Measurements from ENCODE around the gene AHCYL2. TPM values are rescaled to one million over a fixed set of nuclear protein-coding genes. Genes with fewer than 3 reads are reported as not detected.

Gene AHCYL2
- total RNA-seq, 2 donors from 2014 or later: 13.4 to 16.6 TPM

GRCh38 chr7:129385116-129385515 is 160.3 kb downstream of the AHCYL2 start:
- H3K9me3 ChIP-seq (ENCODE audit: control insufficient read depth, low read length, poor library complexity, severe bottlenecking): no peaks in the 10 kb centered on the region
- H3K27me3 Mint-ChIP-seq: no peaks in the 10 kb centered on the region
- no peak overlapping the region for H3K4me3 Mint-ChIP-seq
- peaks cover 9% of the 10 kb centered on the region for H3K4me1 Mint-ChIP-seq
- H3K27ac Mint-ChIP-seq: no peak overlapping the region
- H3K36me3 Mint-ChIP-seq (ENCODE audit: low read depth): peaks cover 8% of the 10 kb centered on the region
- ATAC-seq (no peak), DNase-seq (no peak)

DNA sequence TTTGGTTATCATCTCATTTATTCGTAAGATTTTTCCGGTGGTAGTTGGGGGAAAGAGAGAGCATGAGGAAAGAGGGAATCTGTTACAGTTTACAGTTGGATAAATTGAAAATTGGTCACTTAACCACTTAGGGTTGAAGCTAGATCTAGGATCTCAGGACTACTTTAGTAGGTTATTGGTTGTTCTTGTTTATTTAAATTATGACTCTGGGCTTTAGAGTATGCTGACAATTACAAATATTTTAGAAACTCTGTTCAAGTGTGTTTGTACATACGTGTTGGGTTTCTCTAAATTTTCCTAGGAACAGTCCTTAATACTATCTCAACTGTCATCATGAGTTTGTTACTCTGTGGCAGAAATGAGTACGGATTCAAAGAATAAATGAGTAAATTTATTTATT is 160.8 kb downstream of the AHCYL2 start:
- ATAC-seq (no peak), DNase-seq (no peak)
- H3K9me3 ChIP-seq (ENCODE audit: control insufficient read depth, low read length, poor library complexity, severe bottlenecking): no peaks in the 10 kb centered on the region
- H3K4me1 Mint-ChIP-seq: peaks cover 9% of the 10 kb centered on the region
- no peak overlapping the region for H3K27ac Mint-ChIP-seq
- no peak overlapping the region for H3K4me3 Mint-ChIP-seq
- H3K36me3 Mint-ChIP-seq (ENCODE audit: low read depth): peaks cover 8% of the 10 kb centered on the region
- no peaks in the 10 kb centered on the region for H3K27me3 Mint-ChIP-seq

DNA sequence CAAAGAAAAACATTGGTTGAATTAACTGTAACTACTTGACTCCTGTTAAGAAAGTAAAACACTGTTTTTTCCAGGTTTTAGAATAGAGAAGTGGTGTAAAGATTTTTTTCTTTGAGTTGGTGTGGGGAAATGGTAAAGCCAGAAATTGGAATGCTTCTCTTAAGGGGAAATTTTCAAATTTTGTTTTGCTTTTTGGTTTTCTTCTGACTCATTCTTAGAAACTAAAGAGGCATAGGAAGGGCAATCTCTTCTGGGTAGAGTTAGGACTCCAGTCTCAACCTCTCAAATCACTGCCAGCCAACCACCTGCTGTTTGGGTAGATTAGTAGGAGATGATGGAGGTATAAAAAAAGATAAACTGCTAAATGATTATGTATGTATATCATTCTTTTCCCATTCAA is 161.7 kb downstream of the AHCYL2 start:
- H3K27me3 Mint-ChIP-seq: no peaks in the 10 kb centered on the region
- H3K4me3 Mint-ChIP-seq: no peak overlapping the region
- H3K4me1 Mint-ChIP-seq: peaks cover 9% of the 10 kb centered on the region
- H3K27ac Mint-ChIP-seq: no peak overlapping the region
- no peaks in the 10 kb centered on the region for H3K9me3 ChIP-seq (ENCODE audit: control insufficient read depth, low read length, poor library complexity, severe bottlenecking)
- no peak for DNase-seq
- peaks cover 8% of the 10 kb centered on the region for H3K36me3 Mint-ChIP-seq (ENCODE audit: low read depth)
- ATAC-seq: no peak

DNA sequence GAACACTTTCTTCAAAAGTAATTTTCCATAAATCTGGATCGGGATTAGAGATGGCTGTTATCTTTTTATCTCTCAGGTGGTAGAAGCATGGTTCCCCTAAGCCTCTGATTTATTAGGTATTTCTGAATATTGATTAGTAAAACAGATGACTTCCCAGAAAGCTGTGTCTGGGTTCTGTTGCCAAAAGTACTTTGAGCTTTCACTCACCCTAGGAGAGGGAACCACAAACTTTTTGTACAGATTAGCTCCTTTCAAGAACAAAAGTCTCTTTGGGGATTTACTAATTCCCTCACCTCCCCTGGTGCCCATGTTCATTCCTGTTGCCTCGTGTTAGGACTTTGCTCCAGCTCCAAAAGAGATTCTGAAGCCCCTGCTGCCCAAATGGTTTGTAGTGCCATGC is 162.7 kb downstream of the AHCYL2 start:
- H3K4me1 Mint-ChIP-seq: peaks cover 5% of the 10 kb centered on the region

GRCh38 chr7:129388333-129389098 is 163.7 kb downstream of the AHCYL2 start:
- peaks cover 2% of the 10 kb centered on the region for H3K4me1 Mint-ChIP-seq

More for the DNA sequence above, 162.7 kb downstream of the AHCYL2 start:
- no peak overlapping the region for H3K27ac Mint-ChIP-seq
- no peak overlapping the region for H3K4me3 Mint-ChIP-seq
- ATAC-seq (no peak), DNase-seq (no peak)
- H3K36me3 Mint-ChIP-seq (ENCODE audit: low read depth): peaks cover 8% of the 10 kb centered on the region
- H3K27me3 Mint-ChIP-seq: no peaks in the 10 kb centered on the region
- no peaks in the 10 kb centered on the region for H3K9me3 ChIP-seq (ENCODE audit: control insufficient read depth, low read length, poor library complexity, severe bottlenecking)

DNA sequence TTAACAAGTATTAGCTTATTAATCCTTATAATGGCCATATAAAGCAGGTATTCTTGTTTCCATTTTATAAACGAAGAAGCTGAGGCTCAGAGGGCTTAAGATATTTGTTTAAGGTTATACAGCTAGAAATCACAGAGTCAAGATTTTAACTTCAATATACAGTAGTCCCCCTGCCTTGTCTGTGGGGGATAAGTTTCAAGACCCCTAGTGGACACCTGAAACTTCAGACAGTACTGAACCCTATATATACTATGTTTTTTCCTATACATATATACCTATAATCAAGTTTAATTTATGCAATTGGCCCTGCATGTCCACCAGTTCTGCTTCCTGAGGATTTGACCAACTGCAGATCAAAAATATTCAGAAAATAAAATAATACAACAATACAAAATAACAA is 165.0 kb downstream of the AHCYL2 start:
- H3K36me3 Mint-ChIP-seq (ENCODE audit: low read depth): peaks cover 7% of the 10 kb centered on the region

More at GRCh38 chr7:129388333-129389098, 163.7 kb downstream of the AHCYL2 start:
- DNase-seq: no peak
- peaks cover 6% of the 10 kb centered on the region for H3K36me3 Mint-ChIP-seq (ENCODE audit: low read depth)
- no peaks in the 10 kb centered on the region for H3K27me3 Mint-ChIP-seq
- no peaks in the 10 kb centered on the region for H3K9me3 ChIP-seq (ENCODE audit: control insufficient read depth, low read length, poor library complexity, severe bottlenecking)
- H3K27ac Mint-ChIP-seq: no peak overlapping the region
- ATAC-seq: no peak
- H3K4me3 Mint-ChIP-seq: no peak overlapping the region

GRCh38 chr7:129390314-129390713 is 165.5 kb downstream of the AHCYL2 start:
- no peaks in the 10 kb centered on the region for H3K9me3 ChIP-seq (ENCODE audit: control insufficient read depth, low read length, poor library complexity, severe bottlenecking)
- peaks cover 3% of the 10 kb centered on the region for H3K4me1 Mint-ChIP-seq
- no peaks in the 10 kb centered on the region for H3K27me3 Mint-ChIP-seq
- ATAC-seq: no peak
- no peak overlapping the region for H3K4me3 Mint-ChIP-seq
- peaks cover 7% of the 10 kb centered on the region for H3K36me3 Mint-ChIP-seq (ENCODE audit: low read depth)
- no peak for DNase-seq
- H3K27ac Mint-ChIP-seq: no peak overlapping the region

More for the DNA sequence above, 165.0 kb downstream of the AHCYL2 start:
- Mint-ChIP-seq H3K27ac (no peak overlapping the region), H3K4me3 (no peak overlapping the region), H3K4me1 (peaks cover 3% of the 10 kb centered on the region), H3K27me3 (no peaks in the 10 kb centered on the region)
- H3K9me3 ChIP-seq (ENCODE audit: control insufficient read depth, low read length, poor library complexity, severe bottlenecking): no peaks in the 10 kb centered on the region
- ATAC-seq (no peak), DNase-seq (no peak)

DNA sequence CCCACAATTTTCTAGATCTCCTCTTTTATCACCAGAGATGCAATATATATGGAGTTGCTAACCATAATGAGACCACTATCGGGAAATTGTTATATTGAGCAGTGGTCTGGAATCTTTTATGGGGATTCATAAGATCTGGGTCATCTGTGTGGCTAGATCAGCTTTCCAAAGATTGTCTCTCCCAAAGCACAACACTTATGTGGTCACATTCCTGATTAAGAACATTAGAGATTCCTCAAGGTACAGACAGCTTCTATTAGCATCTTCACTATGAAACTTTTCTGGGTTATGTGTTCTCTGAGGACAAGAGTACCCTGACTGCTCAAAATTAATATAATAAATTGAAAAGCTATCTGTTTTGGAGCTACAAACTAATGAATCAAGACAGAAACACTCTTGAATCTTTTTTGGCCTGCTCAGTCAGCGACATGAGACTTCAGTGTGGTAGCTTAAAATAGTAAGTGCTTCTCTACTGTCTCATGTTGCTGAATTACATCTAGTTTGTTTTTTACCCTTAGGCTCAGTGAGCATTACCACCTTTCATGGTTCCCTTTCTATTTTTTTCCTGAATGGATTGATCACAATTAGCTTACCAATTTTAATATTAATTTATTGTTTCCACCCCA is 166.8 kb downstream of the AHCYL2 start:
- Mint-ChIP-seq H3K4me1 (peaks cover 3% of the 10 kb centered on the region), H3K27ac (no peak overlapping the region)

GRCh38 chr7:129393255-129393654 is 168.4 kb downstream of the AHCYL2 start:
- DNase-seq: no peak
- no peak for ATAC-seq
- H3K4me1 Mint-ChIP-seq: peaks cover 3% of the 10 kb centered on the region
- peaks cover 7% of the 10 kb centered on the region for H3K36me3 Mint-ChIP-seq (ENCODE audit: low read depth)
- H3K27ac Mint-ChIP-seq: no peak overlapping the region
- H3K27me3 Mint-ChIP-seq: no peaks in the 10 kb centered on the region
- no peaks in the 10 kb centered on the region for H3K9me3 ChIP-seq (ENCODE audit: control insufficient read depth, low read length, poor library complexity, severe bottlenecking)
- H3K4me3 Mint-ChIP-seq: no peak overlapping the region

More for the DNA sequence above, 166.8 kb downstream of the AHCYL2 start:
- ATAC-seq (no peak), DNase-seq (no peak)
- no peak overlapping the region for H3K4me3 Mint-ChIP-seq
- H3K9me3 ChIP-seq (ENCODE audit: control insufficient read depth, low read length, poor library complexity, severe bottlenecking): no peaks in the 10 kb centered on the region
- no peaks in the 10 kb centered on the region for H3K27me3 Mint-ChIP-seq
- H3K36me3 Mint-ChIP-seq (ENCODE audit: low read depth): peaks cover 7% of the 10 kb centered on the region

DNA sequence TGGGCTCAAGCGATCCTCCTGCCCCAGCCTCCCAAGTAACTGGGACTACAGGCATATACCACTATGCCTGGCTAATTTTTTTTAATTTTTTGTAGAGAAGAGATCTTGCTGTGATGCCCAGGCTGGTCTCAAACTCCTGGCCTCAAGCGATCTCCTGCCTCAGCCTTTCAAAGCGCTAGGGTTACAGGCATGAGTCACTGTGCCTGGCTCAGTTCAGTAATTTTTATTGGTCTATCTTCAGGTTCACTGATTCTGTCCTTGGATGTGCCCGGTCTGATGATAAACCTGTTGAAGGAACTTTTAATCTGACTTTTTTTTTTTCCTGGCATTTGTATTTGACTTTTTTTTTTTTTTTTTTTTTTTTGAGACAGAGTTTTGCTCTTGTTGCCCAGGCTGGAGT is 169.3 kb downstream of the AHCYL2 start:
- no peaks in the 10 kb centered on the region for H3K27me3 Mint-ChIP-seq
- ATAC-seq (no peak), DNase-seq (no peak)
- no peak overlapping the region for H3K4me3 Mint-ChIP-seq
- no peak overlapping the region for H3K27ac Mint-ChIP-seq
- no peaks in the 10 kb centered on the region for H3K9me3 ChIP-seq (ENCODE audit: control insufficient read depth, low read length, poor library complexity, severe bottlenecking)
- peaks cover 7% of the 10 kb centered on the region for H3K36me3 Mint-ChIP-seq (ENCODE audit: low read depth)
- peaks cover 3% of the 10 kb centered on the region for H3K4me1 Mint-ChIP-seq

DNA sequence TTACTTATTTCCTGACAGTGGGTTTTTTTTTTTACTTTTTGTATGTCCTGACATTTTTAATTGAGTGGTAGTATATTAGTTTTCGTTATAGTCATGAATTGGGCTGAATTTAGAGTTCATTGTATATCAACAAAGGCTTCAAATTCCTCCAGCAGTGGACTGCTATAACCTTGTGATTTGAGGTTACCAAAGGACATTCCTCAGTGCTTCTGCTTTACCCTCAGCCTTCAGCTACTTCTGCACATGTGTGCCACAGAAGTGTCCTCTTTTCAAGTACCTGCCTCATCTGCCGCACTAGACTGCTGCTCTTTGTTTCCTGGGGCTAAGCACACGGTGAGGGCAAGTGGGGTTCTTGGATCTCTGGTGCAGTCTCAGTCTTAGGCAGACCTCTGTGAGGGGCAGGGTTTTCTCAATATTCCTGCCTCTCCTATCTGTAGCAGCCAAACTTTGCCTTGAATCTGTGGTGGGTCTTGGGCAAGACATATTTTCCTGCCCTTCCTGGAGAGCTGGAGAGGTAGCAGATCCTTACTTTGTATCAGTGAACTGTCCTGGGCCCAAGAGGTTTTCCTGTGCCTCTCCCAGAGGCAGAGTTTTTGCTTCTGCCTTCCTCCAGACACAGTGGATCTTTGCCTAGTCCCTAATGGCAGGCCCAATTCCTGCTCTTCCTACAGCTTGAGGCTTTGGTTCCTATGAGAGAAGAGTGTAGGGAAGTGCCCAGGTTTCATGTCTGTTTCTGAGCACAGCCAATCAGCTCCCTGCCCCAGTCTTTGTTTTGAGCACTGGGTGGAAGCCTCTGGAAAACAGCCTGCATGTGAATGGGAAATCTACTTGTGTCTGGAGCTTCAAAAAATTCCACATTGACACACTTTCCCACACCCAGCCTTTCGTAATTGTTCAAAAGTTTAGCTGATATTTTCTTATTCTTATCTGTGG is 170.4 kb downstream of the AHCYL2 start:
- H3K9me3 ChIP-seq (ENCODE audit: control insufficient read depth, low read length, poor library complexity, severe bottlenecking): no peaks in the 10 kb centered on the region
- Mint-ChIP-seq H3K27ac (no peak overlapping the region), H3K4me3 (no peak overlapping the region), H3K27me3 (no peaks in the 10 kb centered on the region), H3K4me1 (peaks cover 3% of the 10 kb centered on the region), H3K36me3 (ENCODE audit: low read depth) (peaks cover 11% of the 10 kb centered on the region)
- DNase-seq (no peak), ATAC-seq (no peak)

GRCh38 chr7:129401228-129401966 is 176.6 kb downstream of the AHCYL2 start:
- Mint-ChIP-seq H3K4me3 (no peak overlapping the region), H3K27me3 (no peaks in the 10 kb centered on the region), H3K4me1 (peaks cover 4% of the 10 kb centered on the region), H3K27ac (no peak overlapping the region), H3K36me3 (ENCODE audit: low read depth) (peaks cover 6% of the 10 kb centered on the region)
- DNase-seq: no peak
- no peak for ATAC-seq
- H3K9me3 ChIP-seq (ENCODE audit: control insufficient read depth, low read length, poor library complexity, severe bottlenecking): no peaks in the 10 kb centered on the region
